Measurements from ENCODE around the gene DHPS. TPM values are rescaled to one million over a fixed set of nuclear protein-coding genes. Genes with fewer than 3 reads are reported as not detected.
"Not testable (repeated sequence)": the region's sequence is repeated elsewhere in the genome, so short reads cannot be mapped to it uniquely, and the experiment has no call there.

Gene DHPS
- total RNA-seq, 1 experiment from 2014 or later, result 105 TPM

DNA sequence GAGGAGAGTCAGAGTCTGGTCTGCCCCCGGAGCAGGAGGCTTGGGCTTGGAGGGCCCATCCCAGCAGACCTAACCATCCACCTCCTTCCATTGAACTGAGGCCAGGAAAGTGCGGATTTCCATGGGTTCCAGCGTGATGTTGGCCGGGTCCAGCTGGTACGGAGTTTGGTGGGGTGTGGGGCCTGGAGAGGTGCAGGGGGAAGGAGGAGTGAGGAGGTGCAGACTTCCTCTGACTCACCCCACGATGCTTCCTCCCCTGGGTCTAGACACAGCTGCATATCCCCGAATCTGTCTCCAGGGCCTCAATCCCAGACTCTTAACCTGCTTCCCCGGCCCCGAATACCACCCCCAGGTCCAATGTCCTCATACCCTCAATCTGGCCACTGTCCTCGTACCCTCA, 35.1 kb downstream of the DHPS start:
- DNase-seq (ENCODE audit: low read depth), result no peak

DNA sequence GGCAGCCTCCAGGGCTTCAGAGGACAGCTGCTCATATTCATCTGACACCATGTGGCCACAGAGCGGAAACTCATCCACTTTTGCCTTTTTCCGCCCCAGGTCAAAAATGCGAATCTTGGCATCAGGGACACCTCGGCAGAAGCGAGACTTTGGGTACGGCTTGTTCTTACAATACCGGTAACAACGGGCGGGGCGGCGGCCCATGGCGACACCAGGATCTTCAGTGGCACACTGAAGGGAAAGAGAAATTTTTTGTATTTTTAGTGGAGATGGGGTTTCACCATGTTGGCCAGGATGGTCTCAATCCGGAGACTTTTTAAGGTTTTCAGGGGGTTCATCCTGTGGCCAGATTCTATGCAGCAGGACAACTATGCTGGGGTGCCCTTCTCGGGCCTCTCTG, 38.0 kb downstream of the DHPS start:
- DNase-seq (ENCODE audit: low read depth), result not testable (repeated sequence)

DNA sequence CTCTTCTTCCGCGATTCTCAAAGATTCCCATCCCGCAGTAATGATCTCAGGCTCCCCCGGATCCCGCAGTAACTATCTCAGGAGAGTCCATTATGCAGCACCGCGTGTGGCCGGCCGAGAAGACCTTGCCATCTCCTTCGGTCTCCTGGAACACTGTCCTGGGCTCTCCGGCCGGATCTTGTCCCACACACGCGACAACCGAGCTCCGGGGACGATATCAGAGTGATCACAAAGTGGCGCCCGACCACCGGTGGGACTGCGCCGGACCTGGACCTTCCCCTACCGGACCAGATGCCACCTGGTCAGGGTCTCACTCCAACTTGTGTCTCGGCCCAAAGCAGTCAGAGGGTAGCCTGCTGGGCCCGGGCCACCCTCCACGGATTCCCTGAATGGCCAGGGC, 39.2 kb downstream of the DHPS start:
- no peak for DNase-seq (ENCODE audit: low read depth)

DNA sequence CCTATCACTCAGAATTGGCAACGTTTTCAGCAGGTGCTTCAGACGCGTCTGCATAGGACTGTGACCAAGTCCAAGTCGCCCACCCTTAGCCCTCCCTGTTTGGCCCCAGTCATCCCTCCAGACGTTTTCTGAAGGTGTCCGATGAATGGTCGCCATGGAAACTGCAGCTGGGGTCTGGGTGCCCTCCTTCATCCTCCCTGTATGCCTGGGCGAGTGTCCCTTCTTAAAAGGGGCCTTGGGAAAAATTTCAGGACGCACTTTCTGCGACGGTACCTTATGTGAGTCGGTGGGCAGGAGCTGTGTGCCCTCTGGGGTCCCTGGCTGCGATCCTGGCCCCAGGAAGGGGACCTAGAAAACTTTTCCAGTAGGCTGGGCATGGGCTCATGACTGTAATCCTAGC, 40.2 kb downstream of the DHPS start:
- DNase-seq (ENCODE audit: low read depth), result no peak

DNA sequence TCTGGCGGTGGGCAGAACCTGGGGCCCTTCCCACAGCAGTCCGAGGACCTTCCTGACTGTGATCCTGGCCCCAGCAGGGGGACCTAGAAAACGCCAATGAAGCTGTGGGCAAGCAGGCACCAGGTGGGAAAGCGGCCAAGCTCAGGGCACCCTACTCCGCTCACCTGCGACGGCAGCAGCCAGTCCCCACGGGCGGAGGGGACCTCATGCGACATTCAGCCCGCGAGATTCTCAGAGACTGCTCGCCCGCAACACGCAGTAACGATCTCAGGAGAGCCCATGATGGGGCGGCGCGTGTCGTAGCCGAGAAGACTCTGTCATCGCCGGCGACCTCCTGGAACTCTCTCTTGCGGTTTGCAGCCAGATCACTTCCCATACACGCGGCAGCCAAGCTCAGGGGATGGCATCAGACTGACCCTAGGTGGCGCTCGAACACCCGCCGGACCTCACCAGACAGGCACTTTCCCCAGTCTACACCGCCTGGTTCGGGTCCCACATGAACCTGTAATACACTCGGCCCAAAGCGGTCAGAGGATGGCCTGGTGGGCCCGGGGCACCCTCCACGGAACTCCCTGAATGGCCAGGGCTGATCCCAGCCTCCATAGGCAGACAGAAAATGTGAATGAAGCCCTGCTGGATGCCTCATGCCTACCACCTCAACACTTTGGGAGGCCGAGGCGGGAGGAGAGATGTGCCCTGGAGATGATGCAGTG, 41.6 kb downstream of the DHPS start:
- DNase-seq (ENCODE audit: low read depth), result peak; percentile 91

DNA sequence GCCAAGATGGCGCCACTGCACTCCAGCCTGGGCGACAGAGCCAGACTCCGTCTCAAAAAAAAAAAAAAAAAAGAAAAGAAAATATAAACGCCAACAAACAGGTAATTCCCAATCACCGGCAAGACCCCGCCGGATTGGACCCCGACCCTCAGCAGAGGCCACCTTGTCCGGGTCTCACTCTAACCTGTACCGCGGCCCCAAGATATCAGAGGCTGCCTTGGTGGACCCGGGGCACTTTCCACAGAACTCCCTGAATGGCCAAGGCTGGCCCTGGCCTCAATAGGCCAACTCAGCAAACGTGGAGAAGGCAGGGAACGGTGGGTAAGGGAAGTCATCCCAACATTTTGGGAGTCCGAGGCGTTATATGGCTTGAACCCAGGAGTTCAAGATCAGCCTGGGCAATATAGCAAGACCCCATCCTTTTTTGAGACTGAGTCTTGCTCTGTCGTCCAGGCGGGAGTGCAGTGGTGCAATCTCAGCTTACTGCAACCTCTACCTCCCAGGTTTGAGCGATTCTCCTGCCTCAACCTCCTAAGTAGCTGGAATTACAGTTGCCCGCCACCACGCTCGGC, 43.0 kb downstream of the DHPS start:
- no peak for DNase-seq (ENCODE audit: low read depth)

DNA sequence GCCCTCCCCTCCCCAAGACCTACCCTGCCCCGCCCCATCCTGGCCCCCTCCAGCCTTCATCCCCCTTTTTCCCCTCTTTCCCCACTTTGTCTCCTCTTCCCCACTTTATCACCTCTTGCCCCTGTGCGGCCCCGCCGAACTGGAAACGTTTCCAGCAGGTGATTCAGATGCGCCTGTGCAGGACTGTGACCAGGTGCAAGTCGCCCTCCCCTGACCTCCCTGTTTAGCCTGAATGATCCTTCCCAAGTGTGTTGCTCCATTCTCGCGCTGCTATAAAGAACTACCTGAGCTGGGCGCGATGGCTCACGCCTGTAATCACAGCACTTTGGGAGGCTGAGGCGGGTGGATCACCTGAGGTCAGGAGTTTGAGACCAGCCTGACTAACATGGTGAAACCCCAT, 45.0 kb downstream of the DHPS start:
- DNase-seq (ENCODE audit: low read depth), result no peak

DNA sequence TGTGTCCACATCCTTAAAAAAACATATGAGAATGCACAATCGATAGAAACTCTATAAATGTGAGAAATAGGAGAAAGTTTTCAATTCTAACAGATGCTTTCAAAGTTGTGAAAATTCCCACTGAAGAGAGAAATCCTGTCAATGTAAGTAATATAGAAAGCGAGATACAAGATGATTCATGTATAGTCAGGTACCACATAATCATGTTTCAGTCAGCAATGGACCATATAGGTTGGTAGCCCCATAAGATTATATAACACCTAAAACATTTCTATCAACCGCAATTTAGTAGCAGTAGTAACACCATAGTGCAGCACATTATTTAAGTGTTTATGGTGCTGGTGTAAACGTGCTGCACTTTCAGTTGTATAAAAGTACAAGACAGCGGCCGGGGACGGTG, 52.5 kb downstream of the DHPS start:
- DNase-seq (ENCODE audit: low read depth), result no peak

DNA sequence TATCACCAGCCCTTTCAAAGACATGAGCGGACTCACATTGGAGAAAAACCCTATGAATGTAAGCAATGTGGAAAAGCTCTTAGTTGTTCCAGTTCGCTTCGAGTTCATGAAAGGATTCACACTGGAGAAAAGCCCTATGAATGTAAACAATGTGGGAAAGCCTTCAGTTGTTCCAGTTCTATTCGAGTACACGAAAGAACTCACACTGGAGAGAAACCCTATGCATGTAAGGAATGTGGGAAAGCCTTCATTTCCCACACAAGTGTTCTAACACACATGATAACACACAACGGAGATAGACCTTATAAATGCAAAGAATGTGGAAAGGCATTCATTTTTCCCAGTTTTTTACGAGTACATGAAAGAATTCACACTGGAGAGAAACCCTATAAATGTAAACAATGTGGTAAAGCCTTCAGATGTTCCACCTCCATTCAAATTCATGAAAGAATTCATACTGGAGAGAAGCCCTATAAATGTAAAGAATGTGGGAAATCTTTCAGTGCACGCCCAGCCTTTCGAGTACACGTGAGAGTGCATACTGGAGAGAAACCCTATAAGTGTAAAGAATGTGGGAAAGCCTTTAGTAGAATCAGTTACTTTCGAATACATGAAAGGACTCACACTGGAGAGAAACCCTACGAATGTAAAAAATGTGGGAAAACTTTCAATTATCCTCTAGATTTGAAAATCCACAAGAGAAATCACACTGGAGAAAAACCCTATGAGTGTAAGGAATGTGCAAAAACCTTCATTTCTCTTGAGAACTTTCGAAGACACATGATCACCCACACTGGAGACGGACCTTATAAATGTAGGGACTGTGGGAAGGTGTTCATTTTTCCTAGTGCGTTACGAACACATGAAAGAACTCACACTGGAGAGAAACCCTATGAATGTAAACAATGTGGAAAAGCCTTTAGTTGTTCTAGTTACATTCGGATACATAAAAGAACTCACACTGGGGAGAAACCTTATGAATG, 53.3 kb downstream of the DHPS start:
- no peak for DNase-seq (ENCODE audit: low read depth)

DNA sequence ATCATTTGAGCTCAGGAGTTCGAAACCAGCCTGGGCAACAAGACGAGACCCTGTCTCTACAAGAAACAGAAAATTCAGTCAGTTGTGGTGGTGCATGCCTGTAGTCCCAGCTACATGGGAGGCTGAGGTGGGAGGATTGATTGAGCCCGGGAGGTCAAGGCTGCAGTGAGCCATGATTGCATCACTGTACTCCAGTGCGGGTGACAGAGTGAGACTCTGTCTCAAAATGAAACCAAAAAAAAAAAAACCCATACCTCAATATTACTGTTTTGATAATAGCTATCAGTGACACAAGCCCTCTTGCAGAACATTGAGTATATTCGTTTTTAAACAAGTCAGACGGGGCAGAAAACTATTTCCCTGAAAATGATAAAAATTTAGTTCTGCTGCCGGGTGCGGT, 54.7 kb downstream of the DHPS start:
- DNase-seq (ENCODE audit: low read depth), result no peak

Other genes starting within 250 kb of the DHPS start
- gene ZNF443, start 240.9 kb downstream of the DHPS start, total RNA-seq (2014; rRNA removed; shearing (Covaris generic)), result 4.5 and 5.2 TPM in 2 replicates
- 0.27 and 0.80 TPM in 2 replicates for gene ZNF709, start 197.1 kb downstream of the DHPS start, total RNA-seq (2014; rRNA removed; shearing (Covaris generic))
- 3.1 and 6.5 TPM in 2 replicates for gene ZNF564, start 130.4 kb downstream of the DHPS start, total RNA-seq (2014; rRNA removed; shearing (Covaris generic))
- gene ZNF490, start 71.1 kb downstream of the DHPS start, total RNA-seq (2014; rRNA removed; shearing (Covaris generic)), result 3.5 and 4.5 TPM in 2 replicates
- gene ZNF791, start 71.0 kb downstream of the DHPS start, total RNA-seq (2014; rRNA removed; shearing (Covaris generic)), result 9.0 and 11.9 TPM in 2 replicates
- gene MAN2B1, start 15.1 kb downstream of the DHPS start, total RNA-seq (2014; rRNA removed; shearing (Covaris generic)), result 18.0 and 20.7 TPM in 2 replicates
- 9.0 and 10.6 TPM in 2 replicates for gene WDR83, start 15.1 kb downstream of the DHPS start, total RNA-seq (2014; rRNA removed; shearing (Covaris generic))
- not detected in 2 replicates for gene GNG14, start 6.1 kb upstream of the DHPS start, total RNA-seq (2014; rRNA removed; shearing (Covaris generic))
- gene FBXW9, start 14.8 kb upstream of the DHPS start, total RNA-seq (2014; rRNA removed; shearing (Covaris generic)), result 14.2 and 14.6 TPM in 2 replicates
- 18.2 and 24.0 TPM in 2 replicates for gene TNPO2, start 42.1 kb upstream of the DHPS start, total RNA-seq (2014; rRNA removed; shearing (Covaris generic))
- 274 and 313 TPM in 2 replicates for gene TRIR, start 52.8 kb upstream of the DHPS start, total RNA-seq (2014; rRNA removed; shearing (Covaris generic))
- 78.9 and 111 TPM in 2 replicates for gene GET3, start 55.6 kb upstream of the DHPS start, total RNA-seq (2014; rRNA removed; shearing (Covaris generic))
- gene BEST2, start 69.9 kb upstream of the DHPS start, total RNA-seq (2014; rRNA removed; shearing (Covaris generic)), result not detected in 2 replicates
- gene HOOK2, start 93.7 kb upstream of the DHPS start, total RNA-seq (2014; rRNA removed; shearing (Covaris generic)), result 5.1 and 11.0 TPM in 2 replicates
- 61.6 and 66.6 TPM in 2 replicates for gene JUNB, start 109.6 kb upstream of the DHPS start, total RNA-seq (2014; rRNA removed; shearing (Covaris generic))
- 81.7 and 99.3 TPM in 2 replicates for gene PRDX2, start 119.9 kb upstream of the DHPS start, total RNA-seq (2014; rRNA removed; shearing (Covaris generic))
- not detected in 2 replicates for gene THSD8, start 120.2 kb upstream of the DHPS start, total RNA-seq (2014; rRNA removed; shearing (Covaris generic))
- gene RNASEH2A, start 124.7 kb upstream of the DHPS start, total RNA-seq (2014; rRNA removed; shearing (Covaris generic)), result 75.8 and 76.9 TPM in 2 replicates
- gene RTBDN, start 152.7 kb upstream of the DHPS start, total RNA-seq (2014; rRNA removed; shearing (Covaris generic)), result not detected in 2 replicates
- 0.11 and 0.57 TPM in 2 replicates for gene MAST1, start 156.6 kb upstream of the DHPS start, total RNA-seq (2014; rRNA removed; shearing (Covaris generic))
- gene DNASE2, start 199.6 kb upstream of the DHPS start, total RNA-seq (2014; rRNA removed; shearing (Covaris generic)), result 13.7 and 19.3 TPM in 2 replicates
- not detected in 2 replicates for gene KLF1, start 205.3 kb upstream of the DHPS start, total RNA-seq (2014; rRNA removed; shearing (Covaris generic))
- 47.0 and 91.3 TPM in 2 replicates for gene GCDH, start 209.3 kb upstream of the DHPS start, total RNA-seq (2014; rRNA removed; shearing (Covaris generic))
- gene SYCE2, start 237.4 kb upstream of the DHPS start, total RNA-seq (2014; rRNA removed; shearing (Covaris generic)), result 0.63 TPM in 1 of 2 replicates, not detected in the other

Measured in Daoy (cell line).